Activated T-cell treated with anti-CD3 and anti-CD28 coated beads, Interleukin-2, amount 50 U/mL, for 24 hours (primary cell): ENCODE measurements around the gene HFM1.

ENCODE experiments used
- DNase-seq: peaks from one replicate; pipeline ENCODE4 v3.0.0-alpha.2; 2020
- H3K27ac Mint-ChIP-seq: 2 replicates; pipeline ENCODE4 v1.8.0; 2020; ENCODE audit warnings: mild to moderate bottlenecking, mixed read lengths
- H3K27me3 Mint-ChIP-seq: 2 replicates; pipeline ENCODE4 v1.8.0; 2020; ENCODE audit warnings: mixed read lengths
- H3K36me3 Mint-ChIP-seq: 2 replicates; pipeline ENCODE4 v1.8.0; 2020; ENCODE audit warnings: low read depth, mixed read lengths
- H3K4me1 Mint-ChIP-seq: 2 replicates; pipeline ENCODE4 v1.8.0; 2020; ENCODE audit warnings: low read depth, mixed read lengths
- H3K4me3 Mint-ChIP-seq: 2 replicates; pipeline ENCODE4 v1.8.0; 2020; ENCODE audit warnings: mild to moderate bottlenecking, moderate library complexity, mixed read lengths
- H3K9me3 Mint-ChIP-seq: 2 replicates; pipeline ENCODE4 v1.8.0; 2020; ENCODE audit warnings: mixed read lengths

The HFM1 gene

DNA sequence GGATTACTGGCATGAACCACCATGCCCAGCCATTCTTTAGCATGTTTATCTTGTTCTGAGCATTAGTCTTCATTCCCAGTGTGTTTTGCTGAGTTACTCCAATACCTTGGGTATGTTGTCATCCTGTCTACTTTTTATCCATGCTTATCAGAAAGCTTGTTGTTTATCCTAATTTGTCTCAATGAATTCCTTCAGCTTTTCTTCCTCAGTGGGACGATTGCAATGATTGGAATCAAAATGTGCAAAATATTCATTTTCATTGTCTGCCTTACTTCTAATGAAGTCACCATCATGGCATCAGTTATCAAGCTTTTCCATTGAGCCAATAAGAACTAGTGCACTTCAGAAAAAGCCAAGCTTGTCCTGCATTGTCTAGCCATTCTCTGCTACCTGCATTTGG lies 170.5 kb downstream of the HFM1 start:
- H3K4me3 Mint-ChIP-seq = no peak overlapping the region
- no peaks in the 10 kb centered on the region for H3K4me1 Mint-ChIP-seq
- H3K27me3 Mint-ChIP-seq = peaks cover 10% of the 10 kb centered on the region
- no peak for DNase-seq
- H3K27ac Mint-ChIP-seq = no peak overlapping the region
- H3K36me3 Mint-ChIP-seq = no peaks in the 10 kb centered on the region
- H3K9me3 Mint-ChIP-seq = no peaks in the 10 kb centered on the region

DNA sequence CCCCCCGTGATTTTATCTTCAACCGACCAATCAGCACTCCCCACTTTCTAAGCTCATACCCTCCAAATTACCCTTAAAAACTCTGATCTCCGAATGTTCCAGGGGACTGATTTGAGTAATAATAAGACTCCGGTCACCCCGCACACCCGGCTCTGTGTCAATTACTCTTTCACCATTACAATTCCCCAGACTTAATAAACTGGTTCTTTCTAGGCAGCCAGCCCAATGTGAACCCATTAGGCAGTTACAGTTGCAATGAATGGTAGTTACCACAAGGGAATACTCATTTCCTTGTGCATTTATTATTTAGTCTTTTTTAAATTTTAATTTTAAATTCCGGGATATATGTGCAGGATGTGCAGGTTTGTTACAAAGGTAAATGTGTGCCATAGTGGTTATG lies 177.9 kb downstream of the HFM1 start:
- Mint-ChIP-seq H3K36me3 (no peaks in the 10 kb centered on the region), H3K27me3 (peaks cover 5% of the 10 kb centered on the region), H3K4me1 (no peaks in the 10 kb centered on the region), H3K4me3 (no peak overlapping the region), H3K9me3 (no peaks in the 10 kb centered on the region), H3K27ac (no peak overlapping the region)
- no peak for DNase-seq

DNA sequence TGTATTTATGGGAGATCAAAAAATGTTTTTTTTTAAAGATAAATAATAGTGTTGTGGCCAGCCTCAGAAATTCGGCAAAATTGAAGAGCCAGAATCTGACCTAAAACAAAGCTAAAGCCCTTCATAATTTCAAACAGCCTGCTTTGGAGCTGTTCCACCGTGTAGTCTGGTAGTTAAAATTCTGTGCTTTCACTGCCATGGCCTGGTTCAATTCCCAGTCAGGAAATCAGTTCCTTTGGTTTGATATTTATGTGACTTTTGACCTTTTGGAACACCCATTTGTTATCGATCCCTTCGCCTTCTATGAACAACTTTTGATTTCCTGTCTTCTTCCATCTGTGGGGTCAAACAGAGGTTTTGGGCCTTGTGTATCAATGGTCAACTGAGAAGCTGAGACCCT lies 179.8 kb downstream of the HFM1 start:
- H3K9me3 Mint-ChIP-seq = peaks cover 6% of the 10 kb centered on the region
- no peak overlapping the region for H3K27ac Mint-ChIP-seq
- no peaks in the 10 kb centered on the region for H3K4me1 Mint-ChIP-seq
- H3K27me3 Mint-ChIP-seq = peaks cover 5% of the 10 kb centered on the region
- no peaks in the 10 kb centered on the region for H3K36me3 Mint-ChIP-seq
- no peak for DNase-seq
- no peak overlapping the region for H3K4me3 Mint-ChIP-seq

DNA sequence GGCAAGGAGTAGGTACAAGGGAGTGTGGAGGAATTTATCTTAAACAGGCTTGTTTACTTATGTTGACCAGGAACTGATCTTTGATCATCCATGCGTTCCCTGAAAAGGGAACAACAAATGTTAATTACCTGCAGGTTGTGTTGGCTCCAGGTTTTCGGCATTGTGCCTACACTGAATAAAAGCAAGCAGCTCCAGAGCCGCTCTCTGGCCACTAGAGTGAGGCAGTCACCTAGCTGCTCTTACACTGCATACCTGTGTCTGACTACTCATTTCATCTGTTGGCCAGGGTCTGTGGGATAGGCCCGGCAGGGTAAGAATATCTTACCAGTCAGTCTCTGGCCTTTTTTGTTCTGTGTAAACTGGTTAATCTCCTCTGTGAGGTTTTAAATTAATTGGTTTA lies 183.6 kb downstream of the HFM1 start:
- Mint-ChIP-seq H3K4me1 (no peaks in the 10 kb centered on the region), H3K27me3 (no peaks in the 10 kb centered on the region), H3K36me3 (no peaks in the 10 kb centered on the region), H3K9me3 (peaks cover 12% of the 10 kb centered on the region), H3K27ac (no peak overlapping the region), H3K4me3 (no peak overlapping the region)
- no peak for DNase-seq

DNA sequence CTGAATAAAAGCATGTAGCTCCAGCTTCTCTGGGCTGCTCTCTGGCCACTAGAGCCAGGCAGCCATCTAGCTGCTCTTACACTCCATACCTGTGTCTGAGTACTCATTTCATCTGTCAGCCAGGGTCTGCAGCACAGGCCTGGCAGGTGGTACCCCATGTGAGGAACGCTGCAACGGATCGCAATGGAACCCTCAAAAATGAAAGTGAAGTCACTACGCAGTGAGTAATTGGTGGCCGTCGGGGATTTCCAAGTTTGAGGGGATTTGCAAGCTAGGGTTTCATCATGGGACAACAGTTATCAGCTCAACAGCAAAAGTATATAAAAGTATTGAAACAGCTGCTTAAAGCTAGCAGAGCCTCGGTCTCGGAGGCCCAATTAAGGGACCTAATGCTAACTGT lies 186.7 kb downstream of the HFM1 start:
- no peak overlapping the region for H3K27ac Mint-ChIP-seq
- no peaks in the 10 kb centered on the region for H3K27me3 Mint-ChIP-seq
- H3K9me3 Mint-ChIP-seq = peaks cover 12% of the 10 kb centered on the region
- H3K4me1 Mint-ChIP-seq = no peaks in the 10 kb centered on the region
- H3K4me3 Mint-ChIP-seq = no peak overlapping the region
- H3K36me3 Mint-ChIP-seq = no peaks in the 10 kb centered on the region
- DNase-seq = no peak
